ENCODE results near the gene PRPF19. TPM values are rescaled to one million over a fixed set of nuclear protein-coding genes. Genes with fewer than 3 reads are reported as not detected.

Gene PRPF19
- 47.1 and 47.5 TPM in 2 replicates for total RNA-seq

DNA sequence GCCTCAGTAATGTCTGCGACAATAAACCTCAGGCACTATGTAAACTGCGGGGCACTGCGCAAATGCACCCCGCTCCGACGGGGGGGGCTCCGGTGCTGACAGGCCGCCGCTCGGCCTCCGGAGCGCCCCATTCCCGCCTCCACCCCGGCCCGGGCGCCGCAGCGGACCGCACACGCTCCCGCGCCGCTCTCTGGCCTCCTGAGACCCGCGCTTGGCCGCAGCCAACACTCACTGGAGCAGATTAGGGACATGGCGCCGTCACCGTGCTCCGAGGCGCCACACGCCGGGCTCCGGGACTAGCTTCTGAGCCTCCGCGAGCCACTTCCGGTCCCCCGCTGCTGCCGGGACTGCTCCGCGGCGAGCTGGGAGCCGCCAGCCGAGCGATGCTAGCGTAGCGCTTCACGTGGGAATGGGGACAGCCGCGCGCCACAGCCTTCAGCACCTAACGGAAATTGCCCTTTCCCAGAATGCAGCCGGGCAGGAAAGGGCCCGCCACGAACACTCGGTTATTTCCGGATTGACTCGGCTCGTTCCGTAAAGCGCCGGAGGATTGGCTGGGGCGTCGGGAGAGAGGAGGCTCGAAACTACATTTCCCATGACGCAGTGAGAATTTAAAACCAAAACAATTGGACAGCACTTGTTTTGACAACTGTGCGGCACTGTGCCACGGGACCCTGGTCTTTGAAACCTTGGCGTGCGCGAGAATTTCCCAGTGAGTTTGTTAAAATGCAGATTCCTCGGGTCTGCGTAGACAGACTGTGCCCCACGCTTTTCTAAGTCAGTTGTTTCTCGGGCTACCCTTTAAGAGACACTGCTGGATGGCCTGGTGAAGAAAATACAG is at the start of gene PRPF19:
Gene PRPF19 (minus strand): TSS at position 454 of the 841 bp plus-strand sequence. CDS start 203 bp downstream, at position 251.

DNA sequence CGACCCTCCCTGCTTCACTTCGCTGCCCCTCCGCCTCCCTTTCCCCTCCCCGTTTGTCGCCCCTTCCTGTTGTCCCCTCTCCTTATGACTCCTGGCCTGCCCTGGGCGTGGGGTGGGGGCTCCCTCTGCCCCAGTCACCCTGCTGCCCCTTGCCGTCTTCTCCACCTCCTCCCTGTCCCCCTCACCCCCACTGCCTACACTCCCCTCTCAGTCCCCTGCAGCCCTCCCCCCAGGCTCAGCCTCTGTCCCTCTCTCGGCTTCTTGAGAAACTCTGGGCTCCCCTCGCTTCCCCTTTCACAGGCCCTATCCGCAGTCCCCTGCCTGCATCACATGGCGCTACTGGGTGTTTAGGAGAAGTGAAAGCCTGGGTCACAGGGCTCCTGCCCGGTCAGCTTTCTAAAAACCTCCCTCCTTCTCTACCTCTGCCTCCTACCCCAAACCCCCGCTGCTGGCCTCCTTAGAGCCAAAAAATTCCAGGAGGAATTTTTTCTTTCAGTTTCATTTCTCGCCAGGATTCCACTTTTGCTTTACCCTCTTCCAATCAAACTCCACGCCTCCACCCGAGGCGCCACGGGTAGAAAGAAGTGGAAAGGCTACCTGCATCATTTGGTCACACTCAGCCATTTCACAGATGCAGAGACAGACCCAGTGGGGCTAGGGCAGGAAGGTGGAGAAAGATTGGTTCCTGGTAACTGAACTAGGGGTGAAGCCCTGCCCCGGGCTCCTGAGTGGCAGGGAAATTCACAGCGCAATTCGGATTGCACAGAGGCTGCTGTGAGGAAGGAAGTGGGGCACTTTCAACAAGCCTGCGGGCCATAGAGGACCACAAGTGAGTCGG is 45.7 kb upstream of the PRPF19 start, which contains the start of gene SLC15A3:
Gene SLC15A3 (minus strand): TSS at position 273 of the 838 bp plus-strand sequence. CDS start 625 bp downstream, outside the sequence.

DNA sequence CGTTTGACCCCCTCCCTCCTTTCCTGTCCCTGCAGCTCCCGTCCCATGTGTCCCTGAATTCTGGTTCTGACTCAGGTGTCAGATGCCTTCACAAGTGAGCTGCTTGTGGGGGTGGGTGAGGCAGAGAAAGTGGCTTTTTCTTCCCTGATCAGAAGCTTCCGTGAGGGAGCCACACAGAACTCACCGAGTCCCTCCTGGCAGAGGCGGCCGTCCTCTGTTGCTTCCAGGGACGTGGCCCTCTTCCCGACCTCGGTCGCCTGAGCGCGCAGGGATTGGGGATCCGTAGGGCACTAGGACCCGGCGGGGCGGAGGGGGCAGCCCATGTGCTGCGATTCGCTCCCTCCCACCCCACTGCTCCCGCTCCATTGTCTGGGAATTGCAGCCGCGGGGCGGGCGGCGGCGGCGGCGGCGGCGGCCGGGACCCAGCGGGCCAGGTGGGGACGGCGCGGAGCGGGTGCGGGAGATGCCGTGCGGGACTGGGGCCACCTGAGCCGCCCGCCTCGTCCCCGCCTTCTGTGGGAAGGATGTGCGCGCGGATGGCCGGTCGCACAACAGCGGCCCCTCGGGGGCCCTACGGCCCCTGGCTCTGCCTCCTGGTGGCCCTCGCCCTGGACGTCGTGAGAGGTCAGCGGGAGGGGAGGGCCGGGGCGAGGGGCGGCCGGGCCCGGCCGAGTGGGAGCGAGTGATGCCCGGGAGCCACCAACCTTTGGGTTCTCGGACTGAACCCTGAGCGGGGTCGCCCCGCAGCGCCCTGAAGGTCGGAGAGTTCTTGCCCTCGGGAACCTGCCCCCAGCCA is 17.9 kb upstream of the PRPF19 start, which contains the start of gene TMEM132A:
Gene TMEM132A (plus strand): TSS at position 351 of the 796 bp plus-strand sequence. CDS start 174 bp downstream, at position 525.

DNA sequence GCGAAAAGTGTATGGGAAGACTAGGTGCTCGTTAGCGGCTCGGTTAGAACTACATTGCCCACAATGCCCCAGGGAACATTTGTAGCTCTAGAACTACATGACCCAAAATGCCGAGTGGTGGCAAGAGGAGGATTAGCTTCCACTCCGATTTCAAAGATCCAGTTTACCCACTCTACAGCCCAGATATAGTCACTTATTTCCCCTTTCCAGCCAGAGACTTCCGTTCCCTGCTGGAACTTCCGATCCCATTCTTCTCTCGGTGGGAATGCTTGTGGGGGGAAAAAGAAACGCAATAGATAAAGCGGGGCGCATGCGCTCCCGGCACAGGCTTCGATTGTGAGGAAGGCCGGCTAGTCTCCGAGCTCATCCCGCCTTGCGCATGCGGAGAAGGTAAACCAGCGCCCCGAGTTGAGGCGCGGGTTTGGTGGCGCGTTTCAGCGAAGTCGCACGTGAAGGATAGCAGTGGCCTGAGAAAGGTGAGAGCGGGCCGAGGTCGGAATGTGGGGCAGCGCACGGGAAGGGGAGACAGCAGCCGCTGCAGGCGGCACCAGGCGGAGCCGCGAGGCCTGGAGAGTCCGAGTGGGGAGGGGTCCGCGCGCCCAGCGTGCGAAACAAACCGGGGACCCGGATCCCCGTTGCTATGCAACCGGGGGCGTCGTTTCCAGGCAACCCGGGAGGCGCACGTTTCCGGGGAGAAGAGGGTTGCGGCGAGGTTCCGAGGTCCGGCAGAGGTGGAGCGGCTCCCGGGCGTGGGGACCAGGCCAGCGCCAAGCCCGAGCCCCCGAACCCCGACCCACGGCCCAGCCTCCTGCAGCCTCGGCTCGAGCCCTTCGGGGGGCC is 7.6 kb upstream of the PRPF19 start, which contains the start of gene TMEM109:
Gene TMEM109 (plus strand): TSS at position 366 of the 840 bp plus-strand sequence. CDS start 5,536 bp downstream, outside the sequence.

DNA sequence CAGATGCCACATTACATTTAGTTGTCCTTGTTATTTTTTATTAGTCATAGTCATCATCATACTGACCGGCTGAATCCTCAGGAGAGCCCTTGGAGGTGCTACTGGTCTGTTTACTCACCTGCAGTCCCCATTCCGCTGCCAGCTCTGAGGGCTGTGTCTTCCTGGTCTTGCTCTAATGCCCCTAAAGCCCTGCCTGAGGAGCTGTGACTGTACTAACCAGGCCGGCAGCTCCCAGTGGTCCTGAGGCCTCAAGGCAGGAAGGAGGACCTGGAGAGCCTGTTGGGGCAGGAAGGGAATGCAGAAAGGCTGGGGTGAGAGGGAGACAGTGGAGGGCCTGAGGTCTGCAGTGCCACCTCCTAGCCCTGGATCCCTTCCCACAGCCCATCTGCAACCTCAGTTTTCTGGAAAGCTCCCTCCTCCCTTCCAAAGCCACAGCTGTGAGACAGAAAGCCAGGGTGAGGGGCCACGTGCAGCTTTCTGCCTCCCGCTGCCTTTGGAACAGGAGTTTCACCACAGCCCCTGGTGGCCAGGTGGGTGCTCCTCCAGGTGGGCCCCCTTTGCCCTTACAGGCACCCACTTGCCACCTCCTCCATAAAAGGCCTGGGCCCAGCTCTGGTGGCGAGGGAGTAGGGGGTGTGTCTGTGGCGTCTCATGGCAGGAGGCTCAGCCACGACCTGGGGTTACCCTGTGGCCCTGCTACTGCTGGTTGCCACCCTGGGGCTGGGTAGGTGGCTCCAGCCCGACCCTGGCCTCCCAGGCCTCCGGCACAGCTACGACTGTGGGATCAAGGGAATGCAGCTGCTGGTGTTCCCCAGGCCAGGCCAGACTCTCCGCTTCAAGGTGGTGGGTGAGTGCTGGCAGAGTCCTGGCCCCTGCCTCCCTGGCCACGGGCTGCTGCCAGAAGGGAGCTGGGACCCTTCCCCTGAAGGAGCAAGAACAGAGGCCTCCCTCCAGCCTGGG is 39.2 kb downstream of the PRPF19 start, which contains the start of gene ZP1:
Gene ZP1 (plus strand): TSS at position 632 of the 960 bp plus-strand sequence. CDS start 20 bp downstream, at position 652.

DNA sequence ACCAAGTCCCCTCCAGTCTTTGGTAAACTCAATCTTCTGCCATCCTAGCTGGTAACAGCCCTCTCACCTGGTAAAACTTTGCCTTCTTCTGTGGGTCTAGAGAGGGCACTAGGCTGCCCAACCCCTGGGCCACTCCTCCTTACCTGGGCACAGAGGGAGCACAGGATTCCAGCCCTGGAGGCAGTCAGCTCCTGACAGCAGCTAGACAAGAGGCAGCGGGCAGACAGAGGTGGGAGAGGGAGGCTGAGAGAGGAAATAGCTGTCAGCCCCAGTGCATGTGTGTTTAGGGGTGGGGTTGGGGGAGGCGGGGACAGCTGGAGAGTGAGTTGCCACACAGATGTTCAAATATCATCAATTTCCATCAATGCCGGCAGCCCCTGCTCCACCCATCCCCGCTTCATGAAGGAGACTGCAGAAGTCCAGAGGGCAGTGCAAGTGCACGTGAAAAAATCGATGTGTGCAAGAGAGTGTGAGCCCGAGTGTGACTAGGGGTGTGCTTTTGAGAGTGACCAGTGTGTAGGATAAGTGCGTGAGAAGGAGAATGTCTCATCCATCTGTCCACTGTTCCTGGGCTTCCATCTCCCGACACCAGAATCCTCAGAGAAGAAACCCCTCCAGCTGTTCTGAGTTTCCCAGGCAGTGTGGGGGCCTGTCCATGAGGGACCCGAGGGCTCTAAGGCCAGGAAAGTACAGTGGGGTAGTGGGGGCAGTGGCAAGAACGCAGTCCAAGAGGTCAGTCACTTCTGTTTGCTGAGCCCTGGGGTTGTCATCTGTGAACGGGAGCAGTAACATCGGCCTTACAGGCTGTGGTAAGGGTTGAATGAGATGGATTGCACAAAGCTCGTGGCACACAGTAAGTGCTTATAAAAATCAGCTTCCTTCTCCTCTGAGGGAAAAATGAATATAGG is 50.4 kb downstream of the PRPF19 start, which contains the start of gene PTGDR2:
Gene PTGDR2 (minus strand): TSS at position 225 of the 908 bp plus-strand sequence. CDS start 2,228 bp downstream, outside the sequence.

DNA sequence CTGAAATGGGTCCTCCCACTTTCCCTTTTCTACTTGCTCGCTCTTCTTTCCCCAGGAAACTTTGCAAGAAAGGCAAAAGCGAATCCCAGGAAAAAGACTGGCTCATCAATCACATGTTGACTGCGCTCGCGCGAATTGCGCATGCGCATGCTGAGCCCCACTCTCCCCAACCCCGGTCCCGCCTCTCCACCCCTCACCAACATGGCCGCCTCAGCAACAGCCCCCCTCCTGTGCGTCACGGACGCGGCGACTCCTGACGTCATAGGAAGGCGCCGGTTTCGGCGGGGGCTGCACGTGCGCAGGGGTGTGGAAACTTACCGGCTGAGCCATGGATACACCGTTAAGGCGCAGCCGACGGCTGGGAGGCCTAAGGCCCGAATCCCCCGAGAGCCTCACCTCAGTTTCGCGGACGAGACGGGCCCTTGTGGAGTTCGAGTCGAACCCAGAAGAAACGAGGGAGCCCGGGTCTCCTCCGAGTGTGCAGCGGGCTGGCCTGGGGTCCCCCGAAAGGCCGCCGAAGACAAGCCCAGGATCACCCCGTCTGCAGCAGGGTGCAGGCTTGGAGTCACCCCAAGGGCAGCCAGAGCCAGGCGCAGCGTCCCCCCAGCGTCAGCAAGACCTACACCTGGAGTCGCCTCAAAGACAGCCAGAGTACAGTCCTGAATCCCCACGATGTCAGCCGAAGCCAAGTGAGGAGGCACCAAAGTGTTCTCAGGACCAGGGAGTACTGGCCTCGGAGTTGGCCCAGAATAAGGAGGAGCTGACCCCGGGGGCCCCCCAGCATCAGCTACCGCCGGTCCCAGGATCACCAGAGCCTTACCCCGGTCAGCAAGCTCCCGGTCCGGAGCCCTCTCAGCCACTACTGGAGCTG is 64.4 kb downstream of the PRPF19 start, which contains the start of gene CCDC86:
Gene CCDC86 (plus strand): TSS at position 317 of the 871 bp plus-strand sequence. CDS start 12 bp downstream, at position 329.

Other genes starting within 250 kb of the PRPF19 start
- gene MS4A8, start 207.0 kb downstream of the PRPF19 start, total RNA-seq: not detected in 2 replicates
- not detected in 2 replicates for gene MS4A18, start 181.9 kb downstream of the PRPF19 start, total RNA-seq
- gene MS4A15, start 149.7 kb downstream of the PRPF19 start, total RNA-seq: not detected in 2 replicates
- not detected in 2 replicates for gene MS4A10, start 121.3 kb downstream of the PRPF19 start, total RNA-seq
- gene CCDC86, start 64.5 kb downstream of the PRPF19 start, total RNA-seq: 13.8 TPM in 2 replicates
- gene PTGDR2, start 50.6 kb downstream of the PRPF19 start, total RNA-seq: 0.81 and 2.6 TPM in 2 replicates
- 0.12 TPM in 1 of 2 replicates, not detected in the other for gene ZP1, start 39.0 kb downstream of the PRPF19 start, total RNA-seq
- 32.5 and 34.1 TPM in 2 replicates for gene TMEM109, start 7.6 kb upstream of the PRPF19 start, total RNA-seq
- 16.0 and 20.4 TPM in 2 replicates for gene TMEM132A, start 17.9 kb upstream of the PRPF19 start, total RNA-seq
- 18.9 and 27.3 TPM in 2 replicates for gene SLC15A3, start 45.6 kb upstream of the PRPF19 start, total RNA-seq
- gene CD6, start 65.1 kb upstream of the PRPF19 start, total RNA-seq: not detected in 2 replicates
- not detected in 2 replicates for gene CD5, start 195.9 kb upstream of the PRPF19 start, total RNA-seq

Data from hair follicle dermal papilla cell (primary cell).